ENCODE results near the gene CASD1. TPM values are rescaled to one million over a fixed set of nuclear protein-coding genes. Genes with fewer than 3 reads are reported as not detected.

CASD1 gene
- total RNA-seq, 1 donor from 2014 or later, result 21.3 TPM

DNA sequence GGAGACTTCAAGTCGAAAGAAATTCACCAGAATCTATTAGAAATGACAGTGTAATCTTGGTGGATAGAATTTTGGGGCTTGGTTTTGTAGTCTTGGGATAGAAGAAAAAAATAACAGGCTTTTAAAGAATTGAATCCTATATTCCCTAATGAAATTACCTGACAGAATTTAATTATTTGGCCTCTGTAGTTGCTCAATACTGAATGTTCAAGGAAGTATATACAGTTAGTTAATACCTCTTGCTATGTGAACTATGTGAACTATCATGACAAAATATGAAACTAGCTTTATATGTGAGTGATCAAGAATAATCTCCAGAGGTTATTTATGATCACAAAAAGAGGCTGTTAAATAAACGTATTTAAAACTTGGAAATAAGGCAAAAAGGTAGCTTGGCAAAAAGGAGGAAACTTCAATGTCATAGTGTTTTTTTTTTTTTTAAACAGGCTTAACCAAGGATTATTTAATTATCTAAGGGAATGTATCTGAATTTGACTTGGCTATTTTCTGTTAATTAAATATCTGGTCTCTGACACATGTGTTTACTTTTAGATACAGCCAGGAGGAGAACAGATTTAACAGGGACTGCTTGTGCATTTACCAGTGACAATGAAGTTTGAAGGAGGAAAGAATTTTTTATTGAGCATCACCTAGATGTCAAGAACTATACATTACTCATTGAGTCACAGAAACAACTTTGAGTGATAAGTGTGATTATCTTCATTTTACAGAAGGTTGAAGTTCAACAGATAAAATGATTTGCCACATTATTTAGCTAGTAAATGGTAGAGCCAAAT is 11.5 kb upstream of the CASD1 start:
- H3K27ac Mint-ChIP-seq, result no peak overlapping the region
- H3K9me3 Mint-ChIP-seq, result no peaks in the 10 kb centered on the region
- no peak for DNase-seq (ENCODE audit: low spot score)
- intact Hi-C loops (cut with micrococcal nuclease), result no loop called here
- H3K4me1 Mint-ChIP-seq (ENCODE audit: low read depth), result peaks cover 2% of the 10 kb centered on the region
- no peaks in the 10 kb centered on the region for H3K36me3 Mint-ChIP-seq (ENCODE audit: low read depth)
- peaks cover 17% of the 10 kb centered on the region for H3K27me3 Mint-ChIP-seq (ENCODE audit: low read depth)
- H3K4me3 Mint-ChIP-seq (ENCODE audit: low read depth), result no peak overlapping the region

DNA sequence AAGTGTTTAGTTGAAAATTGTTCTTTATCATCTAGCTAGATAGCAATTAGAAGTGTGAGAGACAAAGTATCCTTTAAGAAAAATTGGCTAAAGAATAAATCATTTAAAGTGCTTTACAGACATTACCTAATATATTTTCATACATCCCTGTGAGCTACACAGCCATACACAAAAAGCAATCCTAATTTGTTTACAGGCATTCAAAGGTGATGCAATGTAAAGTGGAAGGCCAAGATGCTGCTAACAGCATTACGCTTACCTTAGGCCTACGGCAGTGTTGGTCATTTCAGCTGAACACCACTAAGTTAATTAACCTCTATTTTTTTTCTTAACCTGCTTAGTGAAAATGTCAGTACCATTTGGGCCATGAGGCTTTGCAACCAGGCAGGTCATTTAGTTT is 10.7 kb upstream of the CASD1 start:
- no peak for DNase-seq (ENCODE audit: low spot score)
- H3K4me1 Mint-ChIP-seq (ENCODE audit: low read depth), result peaks cover 2% of the 10 kb centered on the region
- peaks cover 20% of the 10 kb centered on the region for H3K27me3 Mint-ChIP-seq (ENCODE audit: low read depth)
- no peaks in the 10 kb centered on the region for H3K9me3 Mint-ChIP-seq
- H3K27ac Mint-ChIP-seq, result no peak overlapping the region
- intact Hi-C loops (cut with micrococcal nuclease), result no loop called here
- H3K36me3 Mint-ChIP-seq (ENCODE audit: low read depth), result no peaks in the 10 kb centered on the region
- no peak overlapping the region for H3K4me3 Mint-ChIP-seq (ENCODE audit: low read depth)

DNA sequence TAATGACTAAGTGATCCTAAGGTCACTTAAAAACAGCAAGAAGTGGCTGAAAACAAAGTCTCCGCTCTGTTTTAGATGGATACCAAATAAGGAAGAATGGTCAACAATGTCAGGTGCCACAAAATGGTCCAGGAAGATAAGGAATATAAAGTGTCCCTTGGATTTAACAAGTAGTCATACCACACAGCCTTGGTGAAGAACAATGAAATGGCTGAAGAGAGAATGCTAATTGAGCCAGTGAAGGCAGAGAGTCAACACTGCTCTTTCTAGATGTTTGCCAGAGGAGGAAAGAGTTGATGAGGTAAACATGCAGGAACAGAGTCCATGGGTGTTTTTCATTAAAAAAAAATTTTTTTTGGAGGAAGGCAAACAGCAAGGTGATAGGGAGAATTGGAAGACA is 2.1 kb upstream of the CASD1 start:
- no peak for DNase-seq (ENCODE audit: low spot score)
- Mint-ChIP-seq H3K4me1 (ENCODE audit: low read depth) (peaks cover 21% of the 10 kb centered on the region), H3K9me3 (no peaks in the 10 kb centered on the region), H3K27me3 (ENCODE audit: low read depth) (peaks cover 6% of the 10 kb centered on the region), H3K27ac (no peak overlapping the region), H3K36me3 (ENCODE audit: low read depth) (peaks cover 12% of the 10 kb centered on the region), H3K4me3 (ENCODE audit: low read depth) (no peak overlapping the region)
- intact Hi-C loops (cut with micrococcal nuclease), result loop anchor here (5.0 kb wide), 1 partner anchor 995 kb away; no protein-coding TSS in a partner anchor

DNA sequence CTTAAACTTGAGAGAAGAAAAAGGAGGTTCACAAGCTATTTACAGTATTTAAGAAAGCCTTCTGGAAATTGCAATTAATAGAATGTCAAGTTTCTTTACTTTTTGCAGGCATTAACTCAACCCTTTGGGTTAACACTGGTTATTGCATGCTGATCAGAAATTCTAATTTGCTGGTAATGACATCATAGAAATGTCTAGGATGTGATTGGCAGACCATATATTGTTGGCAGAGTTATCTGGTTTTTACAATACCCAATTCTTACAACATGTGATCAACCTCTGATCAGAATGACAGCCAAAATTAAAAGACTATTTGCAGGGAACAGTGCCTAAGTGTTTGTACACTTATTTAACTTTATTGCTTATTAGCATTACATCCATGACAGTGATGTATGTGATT is 1.6 kb upstream of the CASD1 start:
- Mint-ChIP-seq H3K9me3 (no peaks in the 10 kb centered on the region), H3K27ac (no peak overlapping the region), H3K4me3 (ENCODE audit: low read depth) (peak overlapping the region; percentile 80), H3K36me3 (ENCODE audit: low read depth) (peaks cover 15% of the 10 kb centered on the region), H3K27me3 (ENCODE audit: low read depth) (peaks cover 6% of the 10 kb centered on the region), H3K4me1 (ENCODE audit: low read depth) (peaks cover 26% of the 10 kb centered on the region)
- intact Hi-C loops (cut with micrococcal nuclease), result loop anchor here (5.0 kb wide), 1 partner anchor 994 kb away; no protein-coding TSS in a partner anchor
- no peak for DNase-seq (ENCODE audit: low spot score)

- H3K4me3 Mint-ChIP-seq (ENCODE audit: low read depth), result peak overlapping the region; percentile 85
- H3K27me3 Mint-ChIP-seq (ENCODE audit: low read depth), result no peaks in the 10 kb centered on the region
- intact Hi-C loops (cut with micrococcal nuclease), result loop anchor here (2.0 to 10.0 kb wide), 5 partner anchors 53 to 992 kb away; partner anchors contain the start of genes BET1 and SGCE
- peak; percentile 60 for DNase-seq (ENCODE audit: low spot score)
- H3K9me3 Mint-ChIP-seq, result no peaks in the 10 kb centered on the region
- H3K4me1 Mint-ChIP-seq (ENCODE audit: low read depth), result peaks cover 36% of the 10 kb centered on the region
- peaks cover 23% of the 10 kb centered on the region for H3K36me3 Mint-ChIP-seq (ENCODE audit: low read depth)
- H3K27ac Mint-ChIP-seq, result peak overlapping the region; percentile 86
Measured at GRCh38 chr7:94509887-94510581, 425 bp downstream of the CASD1 start.

DNA sequence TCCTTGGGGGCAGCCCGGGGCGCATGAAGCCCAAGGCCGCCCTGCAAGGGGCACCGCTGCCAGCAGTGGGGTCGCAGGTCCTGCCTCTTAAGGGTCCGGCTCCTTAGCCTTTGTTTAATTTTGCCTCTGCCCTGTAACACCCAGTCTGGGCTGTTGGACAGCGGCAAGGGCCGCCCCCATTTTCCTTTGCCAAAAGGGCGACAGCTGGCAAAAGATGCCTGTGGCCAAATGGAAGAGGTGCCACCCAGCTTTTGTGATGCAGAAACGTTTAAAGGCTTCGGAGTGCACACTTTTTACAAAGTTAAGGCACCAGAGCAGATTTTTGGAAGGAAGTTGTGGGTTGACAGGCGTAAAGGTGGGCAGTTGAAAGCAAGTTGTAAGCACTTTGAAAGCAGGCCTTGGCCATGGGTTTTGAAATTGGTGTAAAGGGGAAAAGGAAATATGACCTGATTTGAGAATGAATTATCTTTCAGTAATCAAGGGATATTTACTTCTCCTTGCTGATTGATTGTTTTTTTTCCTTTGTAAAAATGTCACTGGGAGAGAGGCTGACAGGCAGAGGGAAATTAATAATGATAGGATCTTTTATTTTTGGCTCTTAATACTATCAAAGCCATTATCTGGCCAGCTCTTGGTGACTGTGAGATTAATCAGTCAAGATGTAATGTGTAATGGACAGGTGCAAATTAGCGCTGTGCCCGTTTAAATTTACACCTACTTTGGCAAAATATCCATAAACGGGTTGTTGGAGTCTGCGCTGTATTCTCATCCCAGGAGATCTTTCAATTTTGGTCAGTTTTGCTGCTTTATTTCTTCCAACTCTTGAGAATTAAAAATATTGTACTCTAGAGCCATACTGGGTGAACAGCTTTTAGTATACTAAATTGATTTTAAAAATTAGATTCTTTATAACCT is 1.2 kb downstream of the CASD1 start:
- intact Hi-C loops (cut with micrococcal nuclease), result loop anchor here (2.0 to 10.0 kb wide), 4 partner anchors 54 to 506 kb away; partner anchors contain the start of genes BET1 and SGCE
- Mint-ChIP-seq H3K4me3 (ENCODE audit: low read depth) (peak overlapping the region; percentile 85), H3K27ac (peak overlapping the region; percentile 86), H3K36me3 (ENCODE audit: low read depth) (peaks cover 23% of the 10 kb centered on the region), H3K27me3 (ENCODE audit: low read depth) (no peaks in the 10 kb centered on the region), H3K4me1 (ENCODE audit: low read depth) (peaks cover 42% of the 10 kb centered on the region), H3K9me3 (no peaks in the 10 kb centered on the region)
- peak; percentile 16 for DNase-seq (ENCODE audit: low spot score)

- H3K27ac Mint-ChIP-seq, result peak overlapping the region; percentile 63
- no peak for DNase-seq (ENCODE audit: low spot score)
- no peaks in the 10 kb centered on the region for H3K27me3 Mint-ChIP-seq (ENCODE audit: low read depth)
- H3K36me3 Mint-ChIP-seq (ENCODE audit: low read depth), result peaks cover 27% of the 10 kb centered on the region
- H3K4me3 Mint-ChIP-seq (ENCODE audit: low read depth), result peak overlapping the region; percentile 49
- intact Hi-C loops (cut with micrococcal nuclease), result loop anchor here (2.0 to 10.0 kb wide), 4 partner anchors 54 to 507 kb away; partner anchors contain the start of genes BET1 and SGCE
- peaks cover 45% of the 10 kb centered on the region for H3K4me1 Mint-ChIP-seq (ENCODE audit: low read depth)
- H3K9me3 Mint-ChIP-seq, result no peaks in the 10 kb centered on the region
Measured at GRCh38 chr7:94511718-94512117, 2.1 kb downstream of the CASD1 start.

- Mint-ChIP-seq H3K9me3 (no peaks in the 10 kb centered on the region), H3K36me3 (ENCODE audit: low read depth) (peaks cover 33% of the 10 kb centered on the region), H3K27ac (no peak overlapping the region), H3K4me1 (ENCODE audit: low read depth) (peaks cover 45% of the 10 kb centered on the region), H3K4me3 (ENCODE audit: low read depth) (no peak overlapping the region), H3K27me3 (ENCODE audit: low read depth) (no peaks in the 10 kb centered on the region)
- DNase-seq (ENCODE audit: low spot score), result no peak
- intact Hi-C loops (cut with micrococcal nuclease), result loop anchor here (5.0 to 10.0 kb wide), 3 partner anchors 56 to 508 kb away; partner anchors contain the start of gene BET1
Measured at GRCh38 chr7:94512735-94513564, 3.3 kb downstream of the CASD1 start.

GRCh38 chr7:94513565-94513860 is 3.9 kb downstream of the CASD1 start:
- no peak overlapping the region for H3K4me3 Mint-ChIP-seq (ENCODE audit: low read depth)
- H3K9me3 Mint-ChIP-seq, result no peaks in the 10 kb centered on the region
- peaks cover 33% of the 10 kb centered on the region for H3K36me3 Mint-ChIP-seq (ENCODE audit: low read depth)
- H3K4me1 Mint-ChIP-seq (ENCODE audit: low read depth), result peaks cover 42% of the 10 kb centered on the region
- no peaks in the 10 kb centered on the region for H3K27me3 Mint-ChIP-seq (ENCODE audit: low read depth)
- DNase-seq (ENCODE audit: low spot score), result no peak
- intact Hi-C loops (cut with micrococcal nuclease), result loop anchor here (5.0 to 10.0 kb wide), 3 partner anchors 56 to 509 kb away; partner anchors contain the start of gene BET1
- no peak overlapping the region for H3K27ac Mint-ChIP-seq

DNA sequence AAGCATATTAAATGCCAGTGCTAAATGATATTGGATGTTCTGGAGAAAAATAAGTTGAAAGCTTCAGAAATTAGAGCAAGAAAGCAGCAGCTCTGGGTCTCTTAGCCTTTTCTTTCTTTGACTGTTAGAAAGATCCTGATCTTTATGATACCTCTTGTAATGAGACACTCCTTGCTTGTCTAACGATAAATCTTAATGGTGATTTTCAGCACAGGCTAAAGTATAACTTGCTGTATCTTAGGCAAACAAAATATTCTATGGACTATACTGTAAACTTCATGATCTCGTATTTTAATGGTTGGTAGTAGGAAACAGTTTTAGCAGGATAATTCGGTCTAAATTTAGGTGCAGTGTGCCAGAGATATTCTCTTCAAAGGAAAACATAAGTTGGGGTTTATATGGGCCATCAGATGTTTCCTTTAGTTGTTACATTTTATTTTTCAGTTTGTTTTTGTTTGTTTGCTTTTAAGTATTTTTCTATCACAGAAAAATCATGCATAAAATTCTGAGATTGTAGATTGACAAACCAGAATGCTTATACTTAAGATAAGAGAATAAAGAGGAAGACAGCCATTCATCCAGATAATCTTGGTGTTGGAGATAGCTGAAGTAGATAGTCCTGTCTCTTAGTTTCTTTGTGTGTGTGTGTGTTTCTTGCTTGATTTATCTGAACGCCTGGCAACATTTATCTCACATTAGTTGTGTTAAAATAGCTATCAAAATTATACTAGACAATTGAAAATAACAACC is 4.7 kb downstream of the CASD1 start:
- DNase-seq (ENCODE audit: low spot score), result no peak
- no peaks in the 10 kb centered on the region for H3K27me3 Mint-ChIP-seq (ENCODE audit: low read depth)
- H3K4me1 Mint-ChIP-seq (ENCODE audit: low read depth), result peaks cover 41% of the 10 kb centered on the region
- no peak overlapping the region for H3K27ac Mint-ChIP-seq
- no peaks in the 10 kb centered on the region for H3K9me3 Mint-ChIP-seq
- intact Hi-C loops (cut with micrococcal nuclease), result loop anchor here (5.0 to 10.0 kb wide), 3 partner anchors 57 to 510 kb away; partner anchors contain the start of gene BET1
- H3K36me3 Mint-ChIP-seq (ENCODE audit: low read depth), result peaks cover 36% of the 10 kb centered on the region
- no peak overlapping the region for H3K4me3 Mint-ChIP-seq (ENCODE audit: low read depth)

DNA sequence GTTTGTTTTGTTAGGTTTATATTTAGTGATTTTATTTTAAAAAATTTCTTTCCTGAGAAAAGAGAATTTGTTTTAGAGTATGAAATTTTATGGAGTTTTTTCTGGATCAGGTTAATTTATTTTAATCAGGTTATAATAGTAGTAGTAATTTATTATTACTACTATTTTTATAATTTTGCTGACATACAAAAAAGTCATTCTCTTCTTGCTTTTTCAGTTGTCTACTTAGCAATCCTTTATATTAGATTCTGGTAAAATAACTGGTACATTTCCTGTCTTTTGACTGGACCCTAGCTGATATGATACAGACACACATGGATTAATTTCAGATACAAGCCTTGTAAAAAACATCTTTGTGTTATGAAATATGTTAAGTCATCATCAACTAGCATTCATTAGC is 5.3 kb downstream of the CASD1 start:
- Mint-ChIP-seq H3K27ac (no peak overlapping the region), H3K4me1 (ENCODE audit: low read depth) (peaks cover 41% of the 10 kb centered on the region), H3K27me3 (ENCODE audit: low read depth) (no peaks in the 10 kb centered on the region), H3K36me3 (ENCODE audit: low read depth) (peaks cover 36% of the 10 kb centered on the region), H3K9me3 (no peaks in the 10 kb centered on the region), H3K4me3 (ENCODE audit: low read depth) (no peak overlapping the region)
- no peak for DNase-seq (ENCODE audit: low spot score)
- intact Hi-C loops (cut with micrococcal nuclease), result loop anchor here (5.0 to 10.0 kb wide), 3 partner anchors 58 to 510 kb away; partner anchors contain the start of gene BET1
